Stimulated activated CD4-positive, alpha-beta T cell treated with anti-CD3 and anti-CD28 coated beads, Interleukin-2, amount 100 ng/mL, for 4 hours (primary cell): ENCODE measurements around the gene B3GALT5.
"Not testable (repeated sequence)": the region's sequence is repeated elsewhere in the genome, so short reads cannot be mapped to it uniquely, and the experiment has no call there.

ENCODE experiments used
- DNase-seq: peaks from one replicate; pipeline ENCODE4 v3.0.0-alpha.2; 2020; ENCODE audit warnings: low read depth

B3GALT5 gene, protein sequence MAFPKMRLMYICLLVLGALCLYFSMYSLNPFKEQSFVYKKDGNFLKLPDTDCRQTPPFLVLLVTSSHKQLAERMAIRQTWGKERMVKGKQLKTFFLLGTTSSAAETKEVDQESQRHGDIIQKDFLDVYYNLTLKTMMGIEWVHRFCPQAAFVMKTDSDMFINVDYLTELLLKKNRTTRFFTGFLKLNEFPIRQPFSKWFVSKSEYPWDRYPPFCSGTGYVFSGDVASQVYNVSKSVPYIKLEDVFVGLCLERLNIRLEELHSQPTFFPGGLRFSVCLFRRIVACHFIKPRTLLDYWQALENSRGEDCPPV

DNA sequence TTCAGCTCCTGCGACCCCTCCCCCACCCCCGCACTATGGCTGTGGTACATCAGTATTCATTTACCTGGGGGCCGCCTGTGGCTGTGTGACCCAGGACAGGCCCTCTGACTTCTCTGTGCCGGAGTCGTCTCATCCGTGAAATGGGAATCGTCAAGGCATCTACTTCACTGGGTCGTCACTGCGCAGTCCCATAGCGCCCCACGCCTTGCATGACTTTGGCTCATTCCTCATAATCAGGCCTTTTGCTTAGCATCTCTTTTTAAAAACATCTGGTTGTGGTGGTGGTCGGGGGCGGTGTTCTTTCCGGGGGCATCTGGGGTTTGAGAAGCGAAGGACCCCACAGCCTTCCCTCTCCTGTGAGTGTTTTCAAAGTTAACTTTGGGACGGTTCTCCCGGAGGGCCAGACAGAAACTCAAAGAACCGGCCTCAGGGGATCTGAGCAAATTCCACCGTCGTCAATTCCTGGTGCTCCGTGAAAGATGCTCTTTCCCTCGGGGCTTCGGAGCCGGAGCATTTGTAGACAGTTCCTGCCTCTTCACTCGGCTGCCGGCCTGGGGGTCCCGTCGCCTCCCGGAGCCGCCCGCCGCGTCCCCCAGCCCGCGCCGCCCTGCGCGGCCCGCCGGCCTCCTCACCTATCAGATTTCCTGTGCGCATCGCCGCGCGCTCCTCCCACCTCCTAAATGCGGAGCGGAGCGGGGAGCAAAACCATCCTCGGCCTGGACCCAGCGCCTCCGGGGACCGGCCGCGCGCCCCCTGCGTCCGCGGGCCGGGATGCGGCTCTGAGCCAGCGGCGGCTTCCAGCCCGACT is at the start of gene B3GALT5:
B3GALT5 (plus strand) TSS at position 708 of the 808 bp plus-strand sequence. CDS start 47,620 bp downstream, outside the sequence.
- DNase-seq, result no peak

DNA sequence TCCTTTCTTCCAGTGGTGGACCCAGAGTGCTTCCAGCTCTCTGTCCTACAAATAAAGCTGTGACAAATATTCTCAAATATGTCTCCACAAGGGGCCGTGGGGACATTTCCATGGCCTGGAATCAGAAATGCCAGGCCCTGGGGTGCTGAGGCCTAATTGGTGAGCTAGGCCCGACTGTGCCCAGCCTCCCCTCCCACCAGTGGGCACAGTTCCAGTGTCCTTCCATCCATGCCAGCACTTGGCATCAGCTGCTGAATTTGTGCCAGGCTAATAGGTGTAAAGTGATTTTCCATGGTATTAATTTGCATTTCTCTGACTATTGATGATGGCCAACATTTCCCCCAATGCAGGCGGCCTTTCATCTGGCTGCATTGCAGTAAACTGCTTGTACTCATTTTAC is 48.5 kb upstream of the B3GALT5 start:
- no peak for DNase-seq

DNA sequence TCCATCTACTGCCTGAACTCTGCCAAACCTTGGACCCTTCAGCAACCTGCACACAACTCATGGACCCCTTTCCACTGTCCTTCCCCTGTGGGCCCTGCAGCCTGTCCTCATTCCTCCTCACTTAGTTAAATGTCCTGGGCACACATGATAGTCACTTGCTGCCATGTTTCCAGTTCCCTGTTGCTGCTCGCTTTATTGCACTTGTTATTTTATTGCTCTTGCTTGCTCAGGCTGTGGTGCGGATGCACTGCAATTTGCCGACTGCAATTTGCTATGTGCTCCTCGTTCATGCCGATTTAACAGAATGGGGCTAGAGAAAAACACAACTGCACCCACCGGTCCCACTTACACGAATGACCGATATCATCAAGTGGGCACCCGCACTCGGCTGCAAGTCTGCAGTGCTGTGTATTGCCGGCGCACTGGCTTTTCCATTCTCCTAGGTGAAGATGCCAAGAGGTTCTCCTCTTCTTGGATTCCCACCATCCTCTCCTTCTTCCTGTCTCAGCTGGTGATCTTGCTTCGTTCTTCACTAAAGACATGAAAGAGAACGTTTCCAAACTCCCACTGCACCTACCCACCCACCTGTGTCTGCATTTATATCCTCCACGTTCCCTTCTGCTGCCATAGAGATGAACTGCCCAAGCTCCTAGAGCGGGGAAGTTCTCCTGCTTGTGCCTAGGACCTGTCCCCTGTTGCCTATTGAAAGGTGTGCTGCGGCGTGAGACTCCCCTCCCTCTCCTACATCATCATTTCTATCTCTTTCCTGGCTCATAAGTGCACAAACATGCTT is 45.4 kb upstream of the B3GALT5 start:
- DNase-seq, result no peak

DNA sequence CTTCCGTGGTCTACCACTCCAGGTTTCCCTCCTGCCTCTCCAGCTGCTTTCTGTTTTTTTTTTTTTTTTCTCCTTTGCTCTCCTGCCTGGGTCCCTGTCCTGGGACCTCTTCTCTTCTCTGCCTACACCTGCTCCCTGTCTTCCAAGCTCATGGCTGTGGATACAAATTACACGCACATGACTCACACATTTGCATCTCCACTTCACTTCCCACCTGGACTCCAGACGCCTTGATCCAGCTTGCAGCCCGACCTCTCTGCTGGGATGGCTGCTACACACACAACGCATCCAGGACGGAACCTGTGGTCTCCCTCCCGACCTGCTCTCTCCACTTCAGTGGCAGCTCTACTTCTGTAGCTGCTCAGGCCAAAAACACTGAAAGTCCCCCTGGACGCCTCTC is 44.4 kb upstream of the B3GALT5 start:
- DNase-seq, result no peak

DNA sequence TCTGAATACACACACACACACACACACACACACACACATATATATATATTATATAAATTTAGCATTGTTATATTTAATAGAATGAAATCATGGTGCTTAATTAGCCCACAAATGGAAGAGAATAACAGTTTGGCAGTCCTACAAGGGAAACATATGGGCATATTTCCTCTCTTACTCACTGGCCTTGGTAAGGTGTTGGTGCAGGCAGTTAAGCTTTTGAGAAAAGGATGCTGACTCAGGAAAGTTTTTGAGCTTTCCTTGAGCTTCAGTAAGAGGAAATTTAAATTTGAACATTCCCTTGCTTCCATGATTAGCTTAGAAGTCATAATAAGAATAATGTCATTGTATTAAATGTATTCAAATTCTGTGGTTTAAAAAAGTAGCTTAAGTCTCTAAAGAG is 37.0 kb upstream of the B3GALT5 start:
- no peak for DNase-seq

DNA sequence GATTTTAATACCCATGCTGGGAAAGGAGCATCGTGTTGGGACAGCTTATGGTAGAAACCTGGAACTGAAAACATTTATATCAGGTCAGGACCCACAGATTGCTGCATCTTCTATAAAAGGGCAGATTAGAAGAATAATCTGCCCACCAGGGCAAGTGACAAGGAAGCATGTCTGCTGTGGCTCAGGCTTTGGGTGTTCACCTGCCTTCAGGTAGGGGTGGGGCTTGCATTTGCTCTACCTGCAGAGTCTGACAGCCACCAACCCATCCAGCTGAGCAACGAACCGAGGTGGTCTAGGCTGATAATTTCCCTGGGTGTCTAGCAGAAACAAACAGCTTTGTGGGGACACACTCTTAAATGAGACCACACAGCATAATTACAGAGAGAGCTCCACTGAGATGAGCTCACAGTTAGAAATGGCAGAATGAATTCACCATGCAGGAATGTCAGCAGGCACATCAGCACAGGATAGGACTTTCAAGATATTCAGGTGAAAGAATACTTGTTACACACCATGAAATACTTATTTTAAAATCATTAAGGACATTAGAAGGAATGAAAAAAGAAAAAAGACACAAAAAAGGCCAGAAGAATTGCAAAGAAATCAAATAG is 36.1 kb upstream of the B3GALT5 start:
- DNase-seq, result no peak

DNA sequence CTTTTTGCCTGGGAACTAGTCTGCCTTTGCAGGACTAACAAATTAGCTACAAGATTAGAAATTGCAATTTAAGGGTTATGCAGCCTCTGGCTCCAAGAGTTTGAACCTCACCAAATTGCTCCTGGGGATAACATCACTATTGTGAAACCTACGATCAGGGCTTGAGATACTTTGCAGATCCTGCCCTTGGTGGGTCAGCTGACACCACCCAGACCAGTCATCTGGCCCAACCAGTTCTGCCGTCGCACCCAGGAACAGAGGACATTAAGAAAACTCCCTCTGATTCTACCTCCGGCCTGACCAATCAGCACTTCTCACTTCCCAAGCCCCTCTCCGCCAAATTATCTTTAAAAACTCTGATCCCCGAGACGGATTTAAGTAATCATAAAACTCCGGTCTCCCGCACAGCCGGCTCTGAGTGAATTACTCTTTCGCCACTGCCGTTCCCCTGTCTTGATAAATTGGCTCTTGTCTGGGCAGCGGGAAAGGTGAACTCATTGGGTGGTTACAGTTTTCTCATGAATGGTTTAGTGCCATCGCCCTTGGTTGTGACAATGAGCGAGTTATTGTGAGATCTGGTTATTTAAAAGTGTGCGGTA is 32.9 kb upstream of the B3GALT5 start:
- no peak for DNase-seq

DNA sequence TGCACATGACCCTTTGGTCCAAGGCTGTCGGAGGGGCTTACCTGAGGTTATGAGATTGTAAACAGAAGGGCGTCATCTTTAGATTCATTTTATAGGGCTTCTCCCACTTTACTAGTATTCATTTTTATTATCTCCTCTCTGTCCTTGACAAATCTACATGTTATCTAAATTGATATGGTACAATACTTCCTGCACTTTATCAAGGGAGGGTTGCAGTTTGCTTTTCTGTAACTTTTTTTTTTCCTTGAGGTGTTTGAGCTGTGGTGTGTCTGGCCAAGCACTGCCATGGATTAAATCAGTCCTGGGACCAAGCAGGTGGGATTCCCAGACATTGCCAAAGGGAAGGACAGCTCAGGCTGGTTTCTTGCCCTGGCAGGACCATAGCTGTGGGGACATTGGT is 32.0 kb upstream of the B3GALT5 start:
- DNase-seq, result no peak

DNA sequence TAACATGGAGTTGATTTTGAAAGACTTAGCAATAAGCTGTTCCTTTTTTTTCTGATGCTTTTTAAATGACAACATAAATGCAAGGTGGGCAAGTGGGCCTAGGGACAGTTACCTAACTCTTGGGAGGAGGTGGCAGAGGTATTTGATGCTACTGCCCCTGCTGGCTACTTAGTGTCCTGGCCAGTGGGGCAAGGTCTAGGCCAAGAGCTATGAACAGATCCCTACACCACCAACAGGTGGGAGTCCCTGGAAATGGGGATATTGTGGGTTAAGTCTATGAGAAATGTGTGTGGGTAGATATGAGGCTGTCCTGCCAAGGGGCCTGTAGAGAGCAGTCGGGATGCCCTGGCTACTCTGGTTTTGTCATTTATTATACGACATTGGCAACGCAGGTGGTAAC is 31.3 kb upstream of the B3GALT5 start:
- DNase-seq, result no peak

DNA sequence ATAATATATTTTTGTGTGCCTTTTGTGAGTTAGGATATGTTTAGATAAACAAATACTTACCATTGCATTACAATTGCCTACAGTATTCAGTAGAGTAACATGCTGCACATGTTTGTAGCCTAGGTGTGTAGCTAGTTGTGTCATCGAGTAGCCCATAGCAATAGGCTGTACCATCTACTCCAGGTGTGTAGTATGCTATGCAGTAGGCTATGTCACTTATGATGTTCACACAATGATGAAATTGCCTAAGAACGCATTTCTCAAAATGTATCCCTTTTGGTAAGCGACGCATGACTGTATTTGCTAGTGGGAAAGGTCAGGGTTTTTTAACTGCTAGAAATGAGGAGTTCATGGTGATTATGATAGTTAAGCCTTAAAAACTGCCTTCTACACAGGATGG is 30.0 kb upstream of the B3GALT5 start:
- DNase-seq, result no peak

DNA sequence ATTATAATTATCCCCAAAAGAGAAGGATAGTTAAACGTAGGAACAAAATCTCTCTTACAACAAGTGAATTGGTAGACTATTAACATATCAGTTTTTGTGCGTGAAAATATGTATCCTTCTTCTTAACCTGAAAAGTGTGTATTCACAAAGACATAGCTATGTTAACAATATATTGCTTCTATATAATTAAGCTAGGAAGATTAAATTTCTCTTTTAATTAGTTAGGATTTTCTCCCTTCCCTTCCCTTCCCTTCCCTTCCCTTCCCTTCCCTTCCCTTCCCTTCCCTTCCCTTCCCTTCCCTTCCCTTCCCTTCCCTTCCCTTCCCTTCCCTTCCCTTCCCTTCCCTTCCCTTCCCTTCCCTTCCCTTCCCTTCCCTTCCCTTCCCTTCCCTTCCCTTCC is 29.2 kb upstream of the B3GALT5 start:
- DNase-seq, result not testable (repeated sequence)

DNA sequence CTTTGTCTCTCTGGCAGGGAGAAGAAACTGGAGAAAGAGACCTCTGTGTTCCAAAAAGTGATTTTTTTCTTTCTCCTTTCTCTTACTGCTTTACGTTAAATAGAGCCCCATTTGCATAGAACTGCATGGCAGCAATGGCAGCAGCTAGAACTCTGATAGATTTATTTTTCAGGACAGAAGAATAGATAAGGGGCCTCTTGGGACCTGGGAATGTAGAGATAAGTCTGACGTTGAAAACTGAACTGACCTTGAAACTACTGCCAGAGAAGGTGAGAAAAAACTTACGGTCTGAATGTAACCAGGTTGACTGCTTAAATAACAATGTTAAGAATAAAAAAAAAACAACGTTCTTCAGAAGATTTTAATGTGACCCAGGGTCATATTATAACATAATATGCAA is 25.4 kb upstream of the B3GALT5 start:
- no peak for DNase-seq

DNA sequence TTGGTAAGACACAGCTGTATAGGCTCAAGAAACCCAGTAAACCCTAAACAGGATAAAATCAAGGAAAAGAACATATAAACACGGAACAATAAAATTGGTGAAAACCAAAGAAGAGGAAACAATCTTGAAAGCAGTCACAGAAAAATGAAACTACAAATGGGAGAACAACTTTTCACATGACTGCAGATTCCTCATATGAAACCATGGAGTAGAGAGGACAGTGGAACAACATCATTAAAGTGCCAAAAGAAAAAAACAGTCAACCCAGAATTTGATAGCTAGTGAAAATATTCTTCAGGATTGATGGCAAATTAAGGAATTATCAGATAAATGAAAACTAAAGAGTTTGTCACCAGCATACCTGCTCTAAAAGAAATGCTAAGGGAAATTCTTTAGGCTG is 23.9 kb upstream of the B3GALT5 start:
- no peak for DNase-seq

DNA sequence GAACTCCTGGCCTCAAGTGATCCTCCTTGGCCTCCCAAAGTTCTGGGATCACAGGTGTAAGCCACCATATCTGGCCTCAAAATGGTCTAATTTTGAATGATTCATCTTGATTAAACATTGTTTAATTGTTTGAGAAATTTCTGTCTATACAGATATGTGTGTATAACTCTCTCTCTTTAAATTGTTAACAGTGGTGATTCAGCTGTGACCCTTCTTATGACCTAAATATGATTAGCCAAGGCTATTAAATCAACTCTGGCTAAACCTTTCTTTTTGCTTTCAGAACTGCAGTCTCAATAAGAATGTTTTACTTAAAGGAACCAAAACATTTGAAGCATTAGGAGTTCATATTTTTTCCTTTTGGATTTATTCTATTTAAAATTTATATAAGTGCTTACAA is 19.2 kb upstream of the B3GALT5 start:
- DNase-seq, result no peak

DNA sequence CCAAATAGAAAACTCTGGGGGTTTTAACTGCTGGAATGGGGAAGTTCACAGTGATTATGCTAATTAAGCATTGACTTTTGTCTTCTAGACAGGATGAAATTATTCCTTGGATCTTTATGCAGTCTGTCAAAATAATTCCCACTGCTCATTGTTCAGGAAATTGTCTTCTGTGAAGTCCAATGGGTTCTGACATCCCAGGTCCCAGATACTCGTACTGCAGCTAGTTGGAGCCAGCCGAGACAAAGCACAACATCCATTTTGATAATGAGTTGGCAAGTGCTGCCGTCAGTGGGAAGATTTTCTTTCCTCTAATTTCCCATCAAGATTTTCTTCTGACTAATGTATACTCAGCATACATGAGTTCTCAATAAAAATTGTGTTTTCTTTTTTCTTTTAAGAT is 17.3 kb upstream of the B3GALT5 start:
- no peak for DNase-seq

DNA sequence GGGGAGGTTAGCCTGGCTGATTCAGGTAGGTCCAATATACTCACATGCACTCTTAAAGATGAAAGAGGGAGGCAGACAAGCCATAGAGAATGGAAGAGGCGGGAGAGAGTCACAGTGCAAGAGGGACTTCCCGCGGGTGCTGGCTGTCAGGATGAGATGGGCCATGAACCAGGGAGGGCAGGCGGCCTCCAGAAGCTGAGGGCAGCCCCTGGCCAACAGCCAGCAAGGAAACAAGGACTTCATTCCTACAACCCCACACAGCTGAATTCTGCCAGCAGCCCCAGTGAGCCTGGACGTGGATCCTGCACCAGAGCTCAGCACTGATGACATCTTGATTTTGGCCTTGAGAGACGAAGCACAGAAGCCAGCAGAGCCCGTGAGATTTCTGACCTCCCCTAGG is 15.1 kb upstream of the B3GALT5 start:
- no peak for DNase-seq

DNA sequence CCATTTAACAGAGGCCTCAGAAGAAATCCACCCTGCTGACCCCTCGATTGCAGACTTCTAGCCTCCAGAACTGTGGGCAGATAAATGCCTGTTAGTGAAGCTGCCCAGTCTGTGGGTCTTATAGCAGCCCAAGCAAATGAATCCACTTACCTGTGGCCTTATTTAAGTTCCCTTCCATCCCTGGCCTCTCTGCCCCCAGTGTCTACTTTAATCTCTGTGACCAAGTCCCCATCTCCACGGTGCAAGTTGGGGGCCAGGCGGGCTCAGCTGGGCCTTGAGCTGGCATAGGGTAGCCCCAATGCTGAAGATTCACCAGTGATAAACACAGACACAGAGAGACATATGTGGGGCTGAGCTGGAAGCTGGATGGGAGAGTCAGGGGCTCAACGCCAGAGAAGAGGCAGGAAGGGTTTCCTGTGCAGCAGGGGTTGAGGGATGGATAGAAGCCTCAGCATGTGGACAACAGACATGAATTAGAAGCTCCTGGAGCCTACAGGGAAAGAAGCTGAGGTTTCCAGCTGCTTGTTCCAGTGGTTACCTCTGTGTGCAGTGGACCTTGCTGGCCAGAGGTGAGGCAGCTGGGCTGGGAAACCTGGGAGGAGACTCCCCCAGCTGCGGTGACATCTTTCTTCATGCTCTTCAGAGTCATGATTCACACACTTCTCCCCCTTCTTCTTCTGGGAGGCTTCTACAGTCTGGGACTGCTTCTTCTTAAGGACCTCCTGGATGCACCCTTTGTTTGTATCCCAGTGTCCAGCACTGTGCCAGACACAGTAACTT is 13.4 kb upstream of the B3GALT5 start:
- DNase-seq, result no peak

DNA sequence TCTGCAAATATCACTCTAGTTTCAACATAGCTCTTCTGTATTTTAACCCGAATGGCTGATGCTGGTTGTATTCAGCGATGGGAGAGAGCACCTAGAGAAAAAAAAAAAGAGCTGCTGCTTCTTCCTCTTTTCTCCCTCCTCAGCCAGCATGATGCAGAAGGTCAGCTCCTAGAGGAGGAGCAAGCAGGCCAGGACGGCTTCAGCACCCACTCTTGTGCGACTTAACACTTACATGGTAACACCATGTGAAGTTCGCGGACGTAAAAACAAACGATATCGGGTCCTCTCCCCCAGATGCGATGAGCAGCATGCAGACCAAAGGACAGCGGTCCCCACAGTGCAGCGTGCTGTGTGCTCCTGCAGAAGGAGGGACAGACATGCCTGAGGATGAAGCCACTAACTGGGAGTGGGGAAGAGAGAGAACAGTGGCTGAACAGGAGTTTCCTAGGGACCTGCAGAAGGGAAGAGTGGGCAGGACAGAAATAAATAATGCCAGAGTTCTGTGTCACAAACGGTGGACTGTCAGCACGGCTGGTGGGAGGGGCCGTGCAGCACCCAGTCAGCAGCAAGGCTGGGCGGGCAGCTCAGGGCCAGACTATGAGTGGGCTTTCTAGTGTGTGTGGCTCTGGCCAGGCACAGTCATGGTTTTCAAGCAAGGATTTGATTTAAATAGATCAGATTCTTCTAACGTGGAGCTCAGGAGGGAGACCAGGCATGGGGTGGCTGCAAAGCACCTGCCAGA is 11.4 kb upstream of the B3GALT5 start:
- DNase-seq, result no peak

DNA sequence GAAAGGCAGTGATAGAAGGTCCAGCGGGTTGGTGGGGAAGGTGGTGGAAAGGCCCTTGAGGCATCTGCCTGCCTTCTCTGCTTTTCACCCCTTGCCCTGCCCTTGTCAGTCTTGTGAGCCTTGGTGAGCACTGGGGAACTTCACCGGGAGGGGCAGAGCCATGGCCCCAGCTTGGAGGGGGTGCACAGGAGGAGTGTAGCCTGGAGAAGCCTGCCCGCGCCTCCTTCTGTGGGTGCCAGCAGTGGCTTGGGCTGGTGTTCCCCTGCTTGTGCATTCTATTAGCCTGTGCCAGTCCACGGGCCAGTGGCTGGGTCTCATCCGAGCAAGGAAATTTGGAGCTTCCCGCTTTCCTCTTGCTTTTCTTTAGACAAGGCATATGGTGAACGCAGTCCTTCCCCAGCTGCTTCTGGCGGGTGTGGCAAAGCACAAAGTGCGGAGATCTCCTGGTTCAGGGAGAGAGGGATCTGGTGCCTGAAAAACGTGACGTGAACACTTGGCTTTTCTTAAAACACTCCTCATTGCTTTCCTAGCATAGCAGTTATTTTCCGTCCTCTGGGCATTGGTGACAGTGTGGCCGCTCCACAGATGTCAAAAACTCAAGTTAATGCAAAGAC is 10.6 kb upstream of the B3GALT5 start:
- DNase-seq, result no peak

DNA sequence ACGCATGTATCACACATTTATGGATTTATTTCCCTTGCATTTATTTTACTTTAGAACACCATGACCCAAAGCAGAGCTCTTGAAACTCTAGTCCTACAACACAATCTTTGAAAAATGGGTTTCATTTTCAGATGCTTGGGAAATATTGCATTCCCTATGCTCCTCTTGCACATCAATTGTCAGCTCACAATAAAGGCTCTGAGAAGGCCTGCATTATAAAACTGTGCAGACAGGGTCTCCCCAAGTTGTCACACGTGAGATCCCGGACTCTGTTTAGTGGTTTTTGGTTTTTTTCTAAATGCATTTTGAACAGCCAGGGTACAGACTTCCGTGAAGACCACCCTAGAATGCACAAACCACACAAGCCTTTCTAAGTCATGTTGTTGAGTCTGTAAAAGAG is 9.9 kb upstream of the B3GALT5 start:
- DNase-seq, result no peak
